Caco-2 (cell line): ENCODE results near the gene MEGF11. TPM values are rescaled to one million over a fixed set of nuclear protein-coding genes. Genes with fewer than 3 reads are reported as not detected.
A peak's percentile ranks its signal among the peaks of the same experiment; 100 is the strongest.

ENCODE experiments used
- BruUV-seq: library from RNA; stranded (reverse); fragments of 400-500 nt; replicated peaks from 2 replicates; lab custom pipeline; 2021; lab: Mats Ljungman, UMichigan
- CTCF ChIA-PET: fragments of 300-600 bp; sonication (Branson Sonifier 250); formaldehyde crosslinking; loops from one replicate; lab custom pipeline; 2022; ENCODE audit warnings: antibody characterized with exemption; lab: Charles Lee
- POLR2A ChIA-PET: fragments of 300-600 bp; sonication (Branson Sonifier 250); formaldehyde crosslinking; loops from one replicate; lab custom pipeline; 2022; ENCODE audit warnings: antibody characterized with exemption; lab: Charles Lee
- DNase-seq, 2 experiments: peaks; one replicate each; pipeline versions ENCODE4 v3.0.0 to v3.0.0-alpha.2; 2020 to 2022
- H3K27me3 ChIP-seq: replicated peaks from 2 replicates; pipeline ENCODE4 v1.6.0; 2011; ENCODE audit warnings: low read length; ENCODE audit not compliant: control insufficient read depth, insufficient read depth
- H3K36me3 ChIP-seq: 2 replicates; pipeline ENCODE4 v1.5.1; 2011; ENCODE audit warnings: low read length; ENCODE audit not compliant: control insufficient read depth, insufficient read depth
- H3K4me1 ChIP-seq: fragments of 250-450 bp; sonication (Bioruptor Pico); 2 replicates; pipeline ENCODE4 v1.5.1; 2020; ENCODE audit warnings: mild to moderate bottlenecking
- H3K4me3 ChIP-seq: 2 replicates; pipeline ENCODE4 v1.5.1; 2011; ENCODE audit warnings: low read depth, mild to moderate bottlenecking, control low read depth, low read length
- H3K9me3 ChIP-seq: fragments of 250-450 bp; sonication (Bioruptor Pico); 2 replicates; pipeline ENCODE4 v1.5.1; 2020; ENCODE audit warnings: mild to moderate bottlenecking, moderate library complexity
- H3K27ac Mint-ChIP-seq: one replicate; pipeline ENCODE4 v1.8.0; 2022; ENCODE audit warnings: mixed read lengths; ENCODE audit not compliant: unreplicated experiment
- H3K27me3 Mint-ChIP-seq: one replicate; pipeline ENCODE4 v1.8.0; 2022; ENCODE audit warnings: mixed read lengths; ENCODE audit not compliant: insufficient read depth, unreplicated experiment
- H3K36me3 Mint-ChIP-seq: one replicate; pipeline ENCODE4 v1.8.0; 2022; ENCODE audit warnings: mild to moderate bottlenecking, mixed read lengths; ENCODE audit not compliant: insufficient read depth, unreplicated experiment
- H3K4me1 Mint-ChIP-seq: one replicate; pipeline ENCODE4 v1.8.0; 2022; ENCODE audit warnings: low read depth, mixed read lengths; ENCODE audit not compliant: unreplicated experiment
- H3K4me3 Mint-ChIP-seq: one replicate; pipeline ENCODE4 v1.8.0; 2022; ENCODE audit warnings: mild to moderate bottlenecking, moderate library complexity, mixed read lengths; ENCODE audit not compliant: unreplicated experiment
- H3K9me3 Mint-ChIP-seq: one replicate; pipeline ENCODE4 v1.8.0; 2022; ENCODE audit warnings: mixed read lengths; ENCODE audit not compliant: unreplicated experiment
- intact Hi-C: fragments of 100-400 bp; cut with micrococcal nuclease; formaldehyde crosslinking; loops from one replicate; pipeline ENCODE4 v1.10.0; 2022; ENCODE audit not compliant: unreplicated experiment
- total RNA-seq: library from RNA; stranded (reverse); gene quantifications from 2 replicates; pipeline ENCODE4 v1.2.3, GENCODE V29; 2022
- TF ChIP-seq, protein P1 (sequence below), 2 experiments: fragments of 200-600 bp in 1 of 2; IDR thresholded peaks; 1 replicate in 1 of 2; 2 replicates in 1 of 2; pipeline versions ENCODE4 v1.5.1 to v1.8.0; 2011 to 2022; ENCODE audit warnings: antibody characterized with exemption in 1 of 2, control low read depth in 1 of 2, inconsistent platforms in 1 of 2, low read depth in 1 of 2, low read length in 1 of 2, mild to moderate bottlenecking in 1 of 2, moderate library complexity in 1 of 2; ENCODE audit not compliant: insufficient read depth in 1 of 2, severe bottlenecking in 1 of 2, unreplicated experiment in 1 of 2

MEGF11 gene
- total RNA-seq, 1 experiment from 2014 or later = 0.66 TPM

GRCh38 chr15:65929573-65929972 lies 324.0 kb downstream of the MEGF11 start:
- H3K9me3 Mint-ChIP-seq = no peaks in the 10 kb centered on the region
- no peaks in the 10 kb centered on the region for H3K27me3 Mint-ChIP-seq
- no peak overlapping the region for H3K27ac Mint-ChIP-seq
- H3K9me3 ChIP-seq = no peaks in the 10 kb centered on the region
- ChIA-PET CTCF (interaction anchor here (0.9 kb wide), 1 partner anchor 319 kb away, joined by 3 read pairs; the partner anchor contains the start of gene INTS14), POLR2A (interaction anchor here (0.6 kb wide), 1 partner anchor 92 kb away, joined by 5 read pairs; no protein-coding TSS in a partner anchor)
- TF ChIP-seq, protein P1, sequence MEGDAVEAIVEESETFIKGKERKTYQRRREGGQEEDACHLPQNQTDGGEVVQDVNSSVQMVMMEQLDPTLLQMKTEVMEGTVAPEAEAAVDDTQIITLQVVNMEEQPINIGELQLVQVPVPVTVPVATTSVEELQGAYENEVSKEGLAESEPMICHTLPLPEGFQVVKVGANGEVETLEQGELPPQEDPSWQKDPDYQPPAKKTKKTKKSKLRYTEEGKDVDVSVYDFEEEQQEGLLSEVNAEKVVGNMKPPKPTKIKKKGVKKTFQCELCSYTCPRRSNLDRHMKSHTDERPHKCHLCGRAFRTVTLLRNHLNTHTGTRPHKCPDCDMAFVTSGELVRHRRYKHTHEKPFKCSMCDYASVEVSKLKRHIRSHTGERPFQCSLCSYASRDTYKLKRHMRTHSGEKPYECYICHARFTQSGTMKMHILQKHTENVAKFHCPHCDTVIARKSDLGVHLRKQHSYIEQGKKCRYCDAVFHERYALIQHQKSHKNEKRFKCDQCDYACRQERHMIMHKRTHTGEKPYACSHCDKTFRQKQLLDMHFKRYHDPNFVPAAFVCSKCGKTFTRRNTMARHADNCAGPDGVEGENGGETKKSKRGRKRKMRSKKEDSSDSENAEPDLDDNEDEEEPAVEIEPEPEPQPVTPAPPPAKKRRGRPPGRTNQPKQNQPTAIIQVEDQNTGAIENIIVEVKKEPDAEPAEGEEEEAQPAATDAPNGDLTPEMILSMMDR (IDR thresholded peaks at IDR 0.05; ENCODE audit: insufficient read depth in 1 of 2, low read depth in 1 of 2, low read length in 1 of 2, severe bottlenecking in 1 of 2, unreplicated experiment in 1 of 2) = no peak
- no peaks in the 10 kb centered on the region for H3K36me3 ChIP-seq
- no peak overlapping the region for H3K4me3 ChIP-seq
- DNase-seq = no peak
- H3K4me3 Mint-ChIP-seq = no peak overlapping the region
- H3K4me1 ChIP-seq = no peaks in the 10 kb centered on the region
- intact Hi-C loops = no loop called here
- BruUV-seq = no TSS peak
- no peaks in the 10 kb centered on the region for H3K27me3 ChIP-seq
- no peaks in the 10 kb centered on the region for H3K4me1 Mint-ChIP-seq
- no peaks in the 10 kb centered on the region for H3K36me3 Mint-ChIP-seq

- H3K9me3 Mint-ChIP-seq = no peaks in the 10 kb centered on the region
- H3K4me1 ChIP-seq = no peaks in the 10 kb centered on the region
- DNase-seq = peak in 1 of 2 experiments; percentile 22
- no peak overlapping the region for H3K4me3 Mint-ChIP-seq
- TF ChIP-seq, protein P1 (IDR thresholded peaks at IDR 0.05; ENCODE audit: insufficient read depth in 1 of 2, low read depth in 1 of 2, low read length in 1 of 2, severe bottlenecking in 1 of 2, unreplicated experiment in 1 of 2) = peak in 1 of 2 experiments; percentile 32
- POLR2A ChIA-PET = no interaction called here
- intact Hi-C loops = no loop called here
- H3K9me3 ChIP-seq = no peaks in the 10 kb centered on the region
- no peak overlapping the region for H3K4me3 ChIP-seq
- CTCF ChIA-PET = no interaction called here
- no peaks in the 10 kb centered on the region for H3K27me3 Mint-ChIP-seq
- H3K36me3 ChIP-seq = no peaks in the 10 kb centered on the region
- no peaks in the 10 kb centered on the region for H3K4me1 Mint-ChIP-seq
- BruUV-seq = no TSS peak
- no peaks in the 10 kb centered on the region for H3K36me3 Mint-ChIP-seq
- no peaks in the 10 kb centered on the region for H3K27me3 ChIP-seq
- H3K27ac Mint-ChIP-seq = no peak overlapping the region
Observed at GRCh38 chr15:65927545-65927944, 326.0 kb downstream of the MEGF11 start.

DNA sequence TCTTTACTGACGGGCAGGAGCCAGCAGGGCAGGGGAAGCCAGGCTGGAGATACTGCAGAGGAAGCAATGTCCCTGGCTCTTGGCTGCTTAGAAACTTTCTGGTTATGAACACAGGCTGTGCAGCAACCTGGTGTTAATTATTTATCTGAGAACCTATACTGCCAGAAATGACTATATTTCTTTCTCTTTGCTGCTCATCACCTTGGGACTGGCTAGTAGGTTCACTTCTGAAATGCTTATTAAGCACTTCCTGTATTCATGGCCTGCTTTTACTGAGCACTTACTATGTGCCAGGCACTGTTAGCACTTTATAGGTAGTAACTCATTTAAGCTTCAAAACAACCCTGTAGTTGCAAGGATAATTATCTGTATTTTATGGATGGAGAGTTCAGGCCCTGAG lies 326.7 kb downstream of the MEGF11 start:
- ChIA-PET CTCF (no interaction called here), POLR2A (no interaction called here)
- no peaks in the 10 kb centered on the region for H3K4me1 Mint-ChIP-seq
- H3K36me3 Mint-ChIP-seq = no peaks in the 10 kb centered on the region
- H3K4me3 Mint-ChIP-seq = no peak overlapping the region
- no peak overlapping the region for H3K27ac Mint-ChIP-seq
- H3K36me3 ChIP-seq = no peaks in the 10 kb centered on the region
- H3K4me3 ChIP-seq = no peak overlapping the region
- intact Hi-C loops = no loop called here
- H3K4me1 ChIP-seq = no peaks in the 10 kb centered on the region
- H3K9me3 ChIP-seq = no peaks in the 10 kb centered on the region
- no peaks in the 10 kb centered on the region for H3K27me3 ChIP-seq
- H3K9me3 Mint-ChIP-seq = no peaks in the 10 kb centered on the region
- DNase-seq = no peak
- no peaks in the 10 kb centered on the region for H3K27me3 Mint-ChIP-seq
- TF ChIP-seq, protein P1 (IDR thresholded peaks at IDR 0.05; ENCODE audit: insufficient read depth in 1 of 2, low read depth in 1 of 2, low read length in 1 of 2, severe bottlenecking in 1 of 2, unreplicated experiment in 1 of 2) = no peak
- BruUV-seq = no TSS peak
